Mesenteric fat pad (tissue), 1 donor: ENCODE results near the gene IRX1. TPM values are rescaled to one million over a fixed set of nuclear protein-coding genes. Genes with fewer than 3 reads are reported as not detected.
A peak's percentile ranks its signal among the peaks of the same experiment; 100 is the strongest.

Experiments
- DNase-seq: peaks from one replicate; pipeline ENCODE4 v3.0.0-alpha.2; 2020; ENCODE audit warnings: low spot score
- long read RNA-seq: library from polyadenylated mRNA; unstranded; transcript quantifications from one replicate; pipeline ENCODE4 v2.0.0, GENCODE V29; 2020
- total RNA-seq: library from RNA; stranded (reverse); fragmentation: NEBNext Ultra II Directional; extraction: Animal tissue kit (Norgen Biotek cat#: 25700); gene quantifications from one replicate; pipeline ENCODE4 v1.2.1, GENCODE V29; 2021
- donor health status: DM: yes; HTN: yes; CAD: no.

The IRX1 gene
- total RNA-seq, result not detected
- long read RNA-seq, result 0 reads

GRCh38 chr5:3595006-3595961, at the start of gene IRX1:
IRX1 (plus strand) TSS chr5:3595832; CDS start chr5:3596106, 274 bp downstream.
- DNase-seq, result peak; percentile 81

GRCh38 chr5:3546028-3546427, 49.6 kb upstream of the IRX1 start:
- DNase-seq, result no peak

- no peak for DNase-seq
Observed at GRCh38 chr5:3564116-3564515, 31.5 kb upstream of the IRX1 start.

GRCh38 chr5:3564827-3565518, 30.7 kb upstream of the IRX1 start:
- DNase-seq, result no peak

GRCh38 chr5:3584724-3585531, 10.7 kb upstream of the IRX1 start:
- no peak for DNase-seq

GRCh38 chr5:3590161-3590966, 5.3 kb upstream of the IRX1 start:
- DNase-seq, result no peak

- DNase-seq, result no peak
Observed at GRCh38 chr5:3590967-3591900, 4.4 kb upstream of the IRX1 start.

- DNase-seq, result no peak
Observed at GRCh38 chr5:3592298-3592697, 3.3 kb upstream of the IRX1 start.

GRCh38 chr5:3593771-3594509, 1.7 kb upstream of the IRX1 start:
- DNase-seq, result no peak

- DNase-seq, result peak; percentile 85
Observed at GRCh38 chr5:3594510-3595005, 1.1 kb upstream of the IRX1 start.

- DNase-seq, result peak; percentile 75
Observed at GRCh38 chr5:3596261-3596825, 711 bp downstream of the IRX1 start.

GRCh38 chr5:3596857-3597166, 1.2 kb downstream of the IRX1 start:
- DNase-seq, result no peak

- peak; percentile 73 for DNase-seq
Observed at GRCh38 chr5:3597167-3598007, 1.8 kb downstream of the IRX1 start.

- DNase-seq, result no peak
Observed at GRCh38 chr5:3598207-3598606, 2.6 kb downstream of the IRX1 start.

GRCh38 chr5:3598769-3599211, 3.2 kb downstream of the IRX1 start:
- no peak for DNase-seq

GRCh38 chr5:3599226-3600105, 3.8 kb downstream of the IRX1 start:
- peak; percentile 68 for DNase-seq
